GM12878 (cell line): ENCODE results near the gene EPS8L1. TPM values are rescaled to one million over a fixed set of nuclear protein-coding genes. Genes with fewer than 3 reads are reported as not detected.

ENCODE experiments used
- ATAC-seq: fragments of 200-7000 bp; cut with Tn5 transposase; 3 replicates; pipeline ENCODE4 v1.9.1; 2020; ENCODE audit warnings: mild to moderate bottlenecking, moderate library complexity
- BruUV-seq: library from RNA; stranded (reverse); fragments of 400-500 nt; replicated peaks from 2 replicates; lab custom pipeline; 2021; lab: Mats Ljungman, UMichigan
- CTCF ChIA-PET: fragments of 300-600 bp; sonication (Branson Sonifier 250); formaldehyde crosslinking; extraction: SDS; loops from one replicate; lab custom pipeline; 2021; ENCODE audit warnings: inconsistent platforms; lab: Yijun Ruan, JAX
- POLR2A ChIA-PET: fragments of 350-600 bp; formaldehyde crosslinking; extraction: SDS; loops from one replicate; lab custom pipeline; 2021; ENCODE audit warnings: inconsistent platforms; lab: Charles Lee
- RAD21 ChIA-PET: fragments of 300-600 bp; sonication (Branson Sonifier 250); formaldehyde crosslinking; loops from one replicate; lab custom pipeline; 2023; ENCODE audit warnings: antibody characterized with exemption; ENCODE audit not compliant: unreplicated experiment; lab: Charles Lee
- SMC1A ChIA-PET: fragments of 300-600 bp; sonication (Branson Sonifier 250); formaldehyde crosslinking; loops from one replicate; lab custom pipeline; 2023; ENCODE audit not compliant: unreplicated experiment, uncharacterized antibody; lab: Charles Lee
- DNase-seq: peaks from one replicate; pipeline ENCODE4 v3.0.0-alpha.2; 2011; ENCODE audit warnings: low read depth, low spot score
- FAIRE-seq: peaks from 3 replicates; lab custom pipeline; 2011; peaks lifted over from hg19 to GRCh38; lab: Jason Lieb, UNC
- H2AFZ ChIP-seq: 2 replicates; pipeline ENCODE4 v1.6.0; 2011; ENCODE audit warnings: low read depth, low read length, control low read depth; ENCODE audit not compliant: control insufficient read depth
- H3K27ac ChIP-seq: 2 replicates; pipeline ENCODE4 v1.5.1; 2011; ENCODE audit warnings: control low read depth; ENCODE audit not compliant: control insufficient read depth, insufficient read depth
- H3K27me3 ChIP-seq, 2 experiments: replicated peaks in 1 of 2; 2 replicates each; pipeline versions ENCODE4 v1.6.0 to v1.6.1; 2011; ENCODE audit warnings: low read length in 1 of 2; ENCODE audit not compliant: control insufficient read depth in 2 of 2, insufficient read depth in 2 of 2
- H3K36me3 ChIP-seq, 2 experiments: 2 replicates each; pipeline ENCODE4 v1.5.1; 2011; ENCODE audit warnings: low read length in 1 of 2; ENCODE audit not compliant: control insufficient read depth in 2 of 2, insufficient read depth in 2 of 2
- H3K4me1 ChIP-seq: 2 replicates; pipeline ENCODE4 v1.6.1; 2011; ENCODE audit warnings: mild to moderate bottlenecking, low read length, moderate library complexity, mixed read lengths; ENCODE audit not compliant: control insufficient read depth, insufficient read depth
- H3K4me2 ChIP-seq: 2 replicates; pipeline ENCODE4 v1.6.0; 2011; ENCODE audit warnings: control low read depth; ENCODE audit not compliant: control insufficient read depth, insufficient read depth
- H3K4me3 ChIP-seq: fragments of 200-600 bp; sonication (generic); 2 replicates; pipeline ENCODE4 v1.5.1; 2016
- H3K79me2 ChIP-seq: 2 replicates; pipeline ENCODE4 v1.6.0; 2011; ENCODE audit warnings: low read length; ENCODE audit not compliant: control insufficient read depth, insufficient read depth
- H3K9ac ChIP-seq: 2 replicates; pipeline ENCODE4 v1.8.0; 2011; ENCODE audit warnings: low read length, control low read depth, mixed read lengths; ENCODE audit not compliant: control insufficient read depth, insufficient read depth
- H3K9me3 ChIP-seq: replicated peaks from 3 replicates; pipeline ENCODE4 v1.5.1; 2011; ENCODE audit warnings: mild to moderate bottlenecking, low read length; ENCODE audit not compliant: control insufficient read depth, insufficient read depth
- H4K20me1 ChIP-seq: 2 replicates; pipeline ENCODE4 v1.6.0; 2011; ENCODE audit not compliant: control insufficient read depth, insufficient read depth
- CREB1 ChIP-seq: IDR thresholded peaks from 2 replicates; pipeline ENCODE4 v1.6.1; 2012; ENCODE audit warnings: low read depth, mild to moderate bottlenecking, inconsistent platforms
- MEF2B ChIP-seq: fragments of 450-650 bp; IDR thresholded peaks from 2 replicates; pipeline ENCODE4 v1.6.1; 2018; ENCODE audit warnings: mild to moderate bottlenecking, moderate library complexity; ENCODE audit not compliant: partially characterized antibody, poor library complexity, severe bottlenecking
- NBN ChIP-seq: fragments of 450-650 bp; IDR thresholded peaks from 2 replicates; pipeline ENCODE4 v1.6.1; 2016
- ZNF384 ChIP-seq: IDR thresholded peaks from 2 replicates; pipeline ENCODE4 v1.6.1; 2012; ENCODE audit warnings: low read depth, mild to moderate bottlenecking, low read length, improper control_type of control experiment, borderline replicate concordance
- ZSCAN29 ChIP-seq: fragments of 450-650 bp; IDR thresholded peaks from 2 replicates; pipeline ENCODE4 v1.6.1; 2017; ENCODE audit warnings: mild to moderate bottlenecking, moderate library complexity
- WGBS: methylation state at CpG from one replicate; pipeline ENCODE4 v1.1.6; 2016; ENCODE audit warnings: low lambda C conversion rate; ENCODE audit not compliant: insufficient replicate concordance, insufficient coverage; ENCODE audit errors: missing lambda C conversion rate; 5-methylcytosine and 5-hydroxymethylcytosine counted together
- in situ Hi-C: fragments of 300-500 bp; cut with MboI; formaldehyde crosslinking; loops from 9 replicates; pipeline ENCODE4 v1.14.3; 2018; ENCODE audit warnings: mixed read lengths
- intact Hi-C: fragments of 100-400 bp; cut with micrococcal nuclease; formaldehyde crosslinking; loops from one replicate; pipeline ENCODE4 v1.14.2; 2022; ENCODE audit not compliant: unreplicated experiment
- polyA plus RNA-seq, 11 experiments: library from polyadenylated mRNA; depleted of rRNA in 4 of 11; unstranded in 6 of 11; stranded (reverse) in 5 of 11; fragments of >200 nt; fragmentation: Nextera tagmentation in 4 of 11; fragmentation: Illumina TruSeq in 1 of 11; extraction: Ambion mirVana in 4 of 11; extraction: Trizol in 1 of 11; gene quantifications; 1 replicate in 1 of 11; 2 replicates in 10 of 11; pipeline versions ENCODE4 v1.2.1 to v1.2.3, GENCODE V29; 2011 to 2016; ENCODE audit warnings: inconsistent platforms in 2 of 11, missing spikeins in 2 of 11, low read depth in 1 of 11
- total RNA-seq, 4 experiments: library from RNA; depleted of rRNA in 3 of 4; stranded (reverse); fragments of >200 nt in 3 of 4; fragmentation: Illumina TruSeq in 1 of 4; extraction: Trizol in 1 of 4; gene quantifications; 2 replicates each; pipeline versions ENCODE4 v1.2.1 to v1.2.3, GENCODE V29; 2013 to 2021
- TF ChIP-seq, protein P1 (sequence below): fragments of 450-650 bp; IDR thresholded peaks from 2 replicates; pipeline ENCODE4 v1.6.1; 2017; ENCODE audit warnings: low read depth, mild to moderate bottlenecking, moderate library complexity
- TF ChIP-seq, protein P2 (sequence below): fragments of 450-650 bp; IDR thresholded peaks from 2 replicates; pipeline ENCODE4 v1.6.1; 2017; ENCODE audit warnings: mild to moderate bottlenecking
- TF ChIP-seq, protein P3 (sequence below): fragments of 450-650 bp; IDR thresholded peaks from 2 replicates; pipeline ENCODE4 v1.6.1; 2017; ENCODE audit warnings: borderline replicate concordance
- TF ChIP-seq, protein P4 (sequence below): fragments of 450-650 bp; IDR thresholded peaks from 2 replicates; pipeline ENCODE4 v1.6.1; 2014; ENCODE audit warnings: mild to moderate bottlenecking
- TF ChIP-seq, protein P5 (sequence below): fragments of 450-650 bp; IDR thresholded peaks from 2 replicates; pipeline ENCODE4 v1.6.1; 2017; ENCODE audit warnings: mild to moderate bottlenecking, low read depth, inconsistent platforms; ENCODE audit not compliant: poor library complexity, severe bottlenecking
- TF ChIP-seq, protein P6 (sequence below): fragments of 450-650 bp; IDR thresholded peaks from 2 replicates; pipeline ENCODE4 v1.6.1; 2018; ENCODE audit warnings: mild to moderate bottlenecking, low read depth, moderate library complexity; ENCODE audit not compliant: partially characterized antibody

The EPS8L1 gene
- total and polyA plus RNA-seq, 10 of the 15 experiments (the other 5 are each of a cell fraction or from before 2014, with no cell fraction given), result 0.68 to 2.2 (median 0.96) TPM; not detected in 2

DNA sequence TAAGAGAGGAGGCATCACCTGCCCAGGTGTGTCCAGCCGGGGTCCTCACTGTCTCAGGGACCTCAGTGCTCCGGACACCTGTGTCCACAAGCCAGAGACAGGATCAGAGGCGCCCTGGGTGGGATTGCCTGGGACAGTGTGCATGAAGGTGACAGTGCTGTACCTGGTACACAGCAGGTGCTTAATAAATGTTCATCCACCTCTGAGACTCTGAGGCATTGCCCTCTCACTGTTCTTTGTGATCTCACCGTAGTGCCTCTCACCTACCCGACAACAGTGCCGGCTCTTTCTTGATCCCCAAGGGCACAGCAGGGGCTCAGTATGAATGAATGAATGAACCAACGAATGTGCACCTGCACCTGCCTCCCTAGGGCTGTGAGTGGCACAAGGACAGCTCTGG, 21.9 kb upstream of the EPS8L1 start:
- H3K4me1 ChIP-seq, result no peaks in the 10 kb centered on the region
- H3K27me3 ChIP-seq, result no peaks in the 10 kb centered on the region
- no peaks in the 10 kb centered on the region; the same call in 2 of the 3 replicates for H3K9me3 ChIP-seq
- no peaks in the 10 kb centered on the region for H3K79me2 ChIP-seq
- no peak overlapping the region for H3K27ac ChIP-seq
- ChIA-PET RAD21 (no interaction called here), CTCF (no interaction called here), POLR2A (no interaction called here), SMC1A (no interaction called here)
- intact Hi-C loops, result no loop called here
- WGBS, result 77% methylated on average over 7 of the region's 7 CpGs
- ATAC-seq (no peak), DNase-seq (no peak), FAIRE-seq (no peak)
- H3K4me3 ChIP-seq, result no peak overlapping the region
- BruUV-seq, result no TSS peak
- H2AFZ ChIP-seq, result no peak overlapping the region
- in situ Hi-C loops, result no loop called here
- no peak overlapping the region for H3K4me2 ChIP-seq
- H3K36me3 ChIP-seq, result peaks cover 6 to 19% of the 10 kb centered on the region in 2 experiments; a peak in 3 of 4 replicates
- H4K20me1 ChIP-seq, result no peaks in the 10 kb centered on the region
- H3K9ac ChIP-seq, result no peak overlapping the region
- TF ChIP-seq ZNF384, result no peak
- TF ChIP-seq NBN, result no peak
- TF ChIP-seq CREB1, result no peak
- TF ChIP-seq, protein P1, sequence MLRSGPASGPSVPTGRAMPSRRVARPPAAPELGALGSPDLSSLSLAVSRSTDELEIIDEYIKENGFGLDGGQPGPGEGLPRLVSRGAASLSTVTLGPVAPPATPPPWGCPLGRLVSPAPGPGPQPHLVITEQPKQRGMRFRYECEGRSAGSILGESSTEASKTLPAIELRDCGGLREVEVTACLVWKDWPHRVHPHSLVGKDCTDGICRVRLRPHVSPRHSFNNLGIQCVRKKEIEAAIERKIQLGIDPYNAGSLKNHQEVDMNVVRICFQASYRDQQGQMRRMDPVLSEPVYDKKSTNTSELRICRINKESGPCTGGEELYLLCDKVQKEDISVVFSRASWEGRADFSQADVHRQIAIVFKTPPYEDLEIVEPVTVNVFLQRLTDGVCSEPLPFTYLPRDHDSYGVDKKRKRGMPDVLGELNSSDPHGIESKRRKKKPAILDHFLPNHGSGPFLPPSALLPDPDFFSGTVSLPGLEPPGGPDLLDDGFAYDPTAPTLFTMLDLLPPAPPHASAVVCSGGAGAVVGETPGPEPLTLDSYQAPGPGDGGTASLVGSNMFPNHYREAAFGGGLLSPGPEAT, result no peak
- TF ChIP-seq, protein P2, sequence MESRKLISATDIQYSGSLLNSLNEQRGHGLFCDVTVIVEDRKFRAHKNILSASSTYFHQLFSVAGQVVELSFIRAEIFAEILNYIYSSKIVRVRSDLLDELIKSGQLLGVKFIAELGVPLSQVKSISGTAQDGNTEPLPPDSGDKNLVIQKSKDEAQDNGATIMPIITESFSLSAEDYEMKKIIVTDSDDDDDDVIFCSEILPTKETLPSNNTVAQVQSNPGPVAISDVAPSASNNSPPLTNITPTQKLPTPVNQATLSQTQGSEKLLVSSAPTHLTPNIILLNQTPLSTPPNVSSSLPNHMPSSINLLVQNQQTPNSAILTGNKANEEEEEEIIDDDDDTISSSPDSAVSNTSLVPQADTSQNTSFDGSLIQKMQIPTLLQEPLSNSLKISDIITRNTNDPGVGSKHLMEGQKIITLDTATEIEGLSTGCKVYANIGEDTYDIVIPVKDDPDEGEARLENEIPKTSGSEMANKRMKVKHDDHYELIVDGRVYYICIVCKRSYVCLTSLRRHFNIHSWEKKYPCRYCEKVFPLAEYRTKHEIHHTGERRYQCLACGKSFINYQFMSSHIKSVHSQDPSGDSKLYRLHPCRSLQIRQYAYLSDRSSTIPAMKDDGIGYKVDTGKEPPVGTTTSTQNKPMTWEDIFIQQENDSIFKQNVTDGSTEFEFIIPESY, result no peak
- TF ChIP-seq, protein P3, sequence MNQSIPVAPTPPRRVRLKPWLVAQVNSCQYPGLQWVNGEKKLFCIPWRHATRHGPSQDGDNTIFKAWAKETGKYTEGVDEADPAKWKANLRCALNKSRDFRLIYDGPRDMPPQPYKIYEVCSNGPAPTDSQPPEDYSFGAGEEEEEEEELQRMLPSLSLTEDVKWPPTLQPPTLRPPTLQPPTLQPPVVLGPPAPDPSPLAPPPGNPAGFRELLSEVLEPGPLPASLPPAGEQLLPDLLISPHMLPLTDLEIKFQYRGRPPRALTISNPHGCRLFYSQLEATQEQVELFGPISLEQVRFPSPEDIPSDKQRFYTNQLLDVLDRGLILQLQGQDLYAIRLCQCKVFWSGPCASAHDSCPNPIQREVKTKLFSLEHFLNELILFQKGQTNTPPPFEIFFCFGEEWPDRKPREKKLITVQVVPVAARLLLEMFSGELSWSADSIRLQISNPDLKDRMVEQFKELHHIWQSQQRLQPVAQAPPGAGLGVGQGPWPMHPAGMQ, result no peak
- TF ChIP-seq, protein P4, sequence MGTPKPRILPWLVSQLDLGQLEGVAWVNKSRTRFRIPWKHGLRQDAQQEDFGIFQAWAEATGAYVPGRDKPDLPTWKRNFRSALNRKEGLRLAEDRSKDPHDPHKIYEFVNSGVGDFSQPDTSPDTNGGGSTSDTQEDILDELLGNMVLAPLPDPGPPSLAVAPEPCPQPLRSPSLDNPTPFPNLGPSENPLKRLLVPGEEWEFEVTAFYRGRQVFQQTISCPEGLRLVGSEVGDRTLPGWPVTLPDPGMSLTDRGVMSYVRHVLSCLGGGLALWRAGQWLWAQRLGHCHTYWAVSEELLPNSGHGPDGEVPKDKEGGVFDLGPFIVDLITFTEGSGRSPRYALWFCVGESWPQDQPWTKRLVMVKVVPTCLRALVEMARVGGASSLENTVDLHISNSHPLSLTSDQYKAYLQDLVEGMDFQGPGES, result no peak
- no peak for TF ChIP-seq ZSCAN29
- TF ChIP-seq, protein P5, sequence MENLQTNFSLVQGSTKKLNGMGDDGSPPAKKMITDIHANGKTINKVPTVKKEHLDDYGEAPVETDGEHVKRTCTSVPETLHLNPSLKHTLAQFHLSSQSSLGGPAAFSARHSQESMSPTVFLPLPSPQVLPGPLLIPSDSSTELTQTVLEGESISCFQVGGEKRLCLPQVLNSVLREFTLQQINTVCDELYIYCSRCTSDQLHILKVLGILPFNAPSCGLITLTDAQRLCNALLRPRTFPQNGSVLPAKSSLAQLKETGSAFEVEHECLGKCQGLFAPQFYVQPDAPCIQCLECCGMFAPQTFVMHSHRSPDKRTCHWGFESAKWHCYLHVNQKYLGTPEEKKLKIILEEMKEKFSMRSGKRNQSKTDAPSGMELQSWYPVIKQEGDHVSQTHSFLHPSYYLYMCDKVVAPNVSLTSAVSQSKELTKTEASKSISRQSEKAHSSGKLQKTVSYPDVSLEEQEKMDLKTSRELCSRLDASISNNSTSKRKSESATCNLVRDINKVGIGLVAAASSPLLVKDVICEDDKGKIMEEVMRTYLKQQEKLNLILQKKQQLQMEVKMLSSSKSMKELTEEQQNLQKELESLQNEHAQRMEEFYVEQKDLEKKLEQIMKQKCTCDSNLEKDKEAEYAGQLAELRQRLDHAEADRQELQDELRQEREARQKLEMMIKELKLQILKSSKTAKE, result no peak
- no peak for TF ChIP-seq MEF2B
- TF ChIP-seq, protein P6, sequence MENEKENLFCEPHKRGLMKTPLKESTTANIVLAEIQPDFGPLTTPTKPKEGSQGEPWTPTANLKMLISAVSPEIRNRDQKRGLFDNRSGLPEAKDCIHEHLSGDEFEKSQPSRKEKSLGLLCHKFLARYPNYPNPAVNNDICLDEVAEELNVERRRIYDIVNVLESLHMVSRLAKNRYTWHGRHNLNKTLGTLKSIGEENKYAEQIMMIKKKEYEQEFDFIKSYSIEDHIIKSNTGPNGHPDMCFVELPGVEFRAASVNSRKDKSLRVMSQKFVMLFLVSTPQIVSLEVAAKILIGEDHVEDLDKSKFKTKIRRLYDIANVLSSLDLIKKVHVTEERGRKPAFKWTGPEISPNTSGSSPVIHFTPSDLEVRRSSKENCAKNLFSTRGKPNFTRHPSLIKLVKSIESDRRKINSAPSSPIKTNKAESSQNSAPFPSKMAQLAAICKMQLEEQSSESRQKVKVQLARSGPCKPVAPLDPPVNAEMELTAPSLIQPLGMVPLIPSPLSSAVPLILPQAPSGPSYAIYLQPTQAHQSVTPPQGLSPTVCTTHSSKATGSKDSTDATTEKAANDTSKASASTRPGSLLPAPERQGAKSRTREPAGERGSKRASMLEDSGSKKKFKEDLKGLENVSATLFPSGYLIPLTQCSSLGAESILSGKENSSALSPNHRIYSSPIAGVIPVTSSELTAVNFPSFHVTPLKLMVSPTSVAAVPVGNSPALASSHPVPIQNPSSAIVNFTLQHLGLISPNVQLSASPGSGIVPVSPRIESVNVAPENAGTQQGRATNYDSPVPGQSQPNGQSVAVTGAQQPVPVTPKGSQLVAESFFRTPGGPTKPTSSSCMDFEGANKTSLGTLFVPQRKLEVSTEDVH, result no peak
